Thoracic aorta (tissue), 2 donors: Measurements from ENCODE around the gene DYNLT5. TPM values are rescaled to one million over a fixed set of nuclear protein-coding genes. Genes with fewer than 3 reads are reported as not detected.

Experiments used
- ATAC-seq: fragments of 150-250 bp; one replicate; pipeline ENCODE4 v1.8.0; 2017; ENCODE audit warnings: low read depth; ENCODE audit not compliant: insufficient number of reproducible peaks, low FRiP score
- DNase-seq: peaks from one replicate; pipeline ENCODE4 v3.0.0-alpha.2; 2020; ENCODE audit warnings: low spot score
- H3K27ac ChIP-seq, 2 donors: fragments of 200-600 bp; sonication (generic); 1 replicate in 1 of 2; 2 replicates in 1 of 2; pipeline ENCODE4 v1.5.1; 2016; ENCODE audit warnings: mild to moderate bottlenecking in 2 of 2, moderate library complexity in 2 of 2
- H3K27me3 ChIP-seq: fragments of 200-600 bp; sonication (generic); replicated peaks from 2 replicates; pipeline ENCODE4 v1.6.0; 2016; ENCODE audit warnings: mild to moderate bottlenecking; ENCODE audit not compliant: insufficient read depth
- H3K36me3 ChIP-seq: fragments of 200-600 bp; sonication (generic); one replicate; pipeline ENCODE4 v1.5.1; 2016
- H3K4me1 ChIP-seq, 2 donors: fragments of 200-600 bp; sonication (generic); 1 replicate in 1 of 2; 2 replicates in 1 of 2; pipeline versions ENCODE4 v1.5.1 to v1.6.0; 2016; ENCODE audit warnings: low read depth in 2 of 2, mild to moderate bottlenecking in 1 of 2; ENCODE audit not compliant: control insufficient read depth in 1 of 2
- H3K4me3 ChIP-seq: fragments of 200-600 bp; sonication (generic); 2 replicates; pipeline ENCODE4 v1.5.1; 2016; ENCODE audit warnings: mild to moderate bottlenecking
- H3K9me3 ChIP-seq: fragments of 200-600 bp; sonication (generic); 2 replicates; pipeline ENCODE4 v1.5.1; 2016
- CTCF ChIP-seq: fragments of 200-600 bp; sonication (generic); IDR thresholded peaks from one replicate; pipeline ENCODE4 v1.5.1; 2019; ENCODE audit warnings: antibody characterized with exemption
- total RNA-seq, 2 donors: library from RNA; depleted of rRNA; stranded (reverse); fragments of >200 nt; gene quantifications; one replicate each; pipeline versions ENCODE4 v1.1.0 to v1.2.3, GENCODE V29; 2016

The DYNLT5 gene
- 1 to 10 TPM; 2.7 to 2.8 TPM for total RNA-seq

- Histone ChIP-seq H3K27ac (peak within 1 kb of the TSS; percentile 0 to 33), H3K36me3 (no peaks in the 10 kb centered on the region), H3K27me3 (no peaks in the 10 kb centered on the region), H3K4me1 (peaks cover 5 to 7% of the 10 kb centered on the region in 2 donors), H3K4me3 (peak within 1 kb of the TSS; percentile 80), H3K9me3 (no peaks in the 10 kb centered on the region)
- ATAC-seq (no peak), DNase-seq (peak; percentile 19)
- peak; percentile 13 for TF ChIP-seq CTCF
Observed at GRCh38 chr1:66752000-66752592, at the start of gene DYNLT5. Gene DYNLT5, plus strand, starts transcription at chr1:66752459. Its CDS starts 2,200 bp downstream, at chr1:66754659.

GRCh38 chr1:66704177-66704875, 47.9 kb upstream of the DYNLT5 start:
- DNase-seq (no peak), ATAC-seq (no peak)
- H3K4me3 ChIP-seq, result no peak overlapping the region
- H3K4me1 ChIP-seq, result peaks cover 0 to 16% of the 10 kb centered on the region in 2 donors
- no peak for TF ChIP-seq CTCF
- no peaks in the 10 kb centered on the region for H3K9me3 ChIP-seq
- H3K27ac ChIP-seq, result no peak overlapping the region
- H3K36me3 ChIP-seq, result no peaks in the 10 kb centered on the region
- H3K27me3 ChIP-seq, result no peaks in the 10 kb centered on the region

- Histone ChIP-seq H3K36me3 (no peaks in the 10 kb centered on the region), H3K4me3 (no peak overlapping the region), H3K9me3 (no peaks in the 10 kb centered on the region), H3K4me1 (peaks cover 0 to 16% of the 10 kb centered on the region in 2 donors), H3K27ac (no peak overlapping the region), H3K27me3 (no peaks in the 10 kb centered on the region)
- DNase-seq, result no peak
- no peak for TF ChIP-seq CTCF
- peak; percentile 68 for ATAC-seq
Observed at GRCh38 chr1:66705110-66705509, 47.1 kb upstream of the DYNLT5 start.

- ATAC-seq (no peak), DNase-seq (no peak)
- TF ChIP-seq CTCF, result no peak
- Histone ChIP-seq H3K4me1 (no peaks in the 10 kb centered on the region), H3K9me3 (no peaks in the 10 kb centered on the region), H3K36me3 (no peaks in the 10 kb centered on the region), H3K27ac (no peak overlapping the region), H3K4me3 (no peak overlapping the region), H3K27me3 (no peaks in the 10 kb centered on the region)
Observed at GRCh38 chr1:66711420-66711819, 40.8 kb upstream of the DYNLT5 start.

- H3K27me3 ChIP-seq, result no peaks in the 10 kb centered on the region
- TF ChIP-seq CTCF, result no peak
- ATAC-seq (no peak), DNase-seq (no peak)
- H3K36me3 ChIP-seq, result no peaks in the 10 kb centered on the region
- no peak overlapping the region for H3K27ac ChIP-seq
- H3K4me3 ChIP-seq, result no peak overlapping the region
- no peaks in the 10 kb centered on the region for H3K9me3 ChIP-seq
- H3K4me1 ChIP-seq, result no peaks in the 10 kb centered on the region
Observed at GRCh38 chr1:66712839-66713238, 39.4 kb upstream of the DYNLT5 start.
